Left cardiac atrium (tissue), 4 donors: ENCODE results near the gene GPR153. TPM values are rescaled to one million over a fixed set of nuclear protein-coding genes. Genes with fewer than 3 reads are reported as not detected.

ENCODE experiments used
- ATAC-seq, 2 donors: fragments of 200-7000 bp; cut with Tn5 transposase; one replicate each; pipeline ENCODE4 v1.9.1; 2020; ENCODE audit warnings: mild to moderate bottlenecking in 2 of 2, moderate library complexity in 2 of 2
- DNase-seq: peaks from one replicate; pipeline ENCODE4 v3.0.0-alpha.2; 2020
- intact Hi-C, 2 donors: fragments of 100-400 bp; cut with DNase I; formaldehyde crosslinking; loops; one replicate each; pipeline versions ENCODE4 v1.14.1 to v1.15.1; 2022 to 2023
- total RNA-seq, 2 donors: library from RNA; stranded (reverse); fragmentation: NEBNext Ultra II Directional; extraction: Animal tissue kit (Norgen Biotek cat#: 25700); gene quantifications; one replicate each; pipeline ENCODE4 v1.2.1, GENCODE V29; 2021
- donor health status: DM: no; HTN: yes; CAD: no.
- donor health status: DM: no; HTN: yes; CAD: no; lungs with severe emphysema.
- donor health status: DM: yes; HTN: yes; CAD: no.
- donor health status: Dilated cardiomyopathy.

GPR153 gene
- total RNA-seq, 2 donors from 2014 or later, result 9.7 to 10.5 TPM

DNA sequence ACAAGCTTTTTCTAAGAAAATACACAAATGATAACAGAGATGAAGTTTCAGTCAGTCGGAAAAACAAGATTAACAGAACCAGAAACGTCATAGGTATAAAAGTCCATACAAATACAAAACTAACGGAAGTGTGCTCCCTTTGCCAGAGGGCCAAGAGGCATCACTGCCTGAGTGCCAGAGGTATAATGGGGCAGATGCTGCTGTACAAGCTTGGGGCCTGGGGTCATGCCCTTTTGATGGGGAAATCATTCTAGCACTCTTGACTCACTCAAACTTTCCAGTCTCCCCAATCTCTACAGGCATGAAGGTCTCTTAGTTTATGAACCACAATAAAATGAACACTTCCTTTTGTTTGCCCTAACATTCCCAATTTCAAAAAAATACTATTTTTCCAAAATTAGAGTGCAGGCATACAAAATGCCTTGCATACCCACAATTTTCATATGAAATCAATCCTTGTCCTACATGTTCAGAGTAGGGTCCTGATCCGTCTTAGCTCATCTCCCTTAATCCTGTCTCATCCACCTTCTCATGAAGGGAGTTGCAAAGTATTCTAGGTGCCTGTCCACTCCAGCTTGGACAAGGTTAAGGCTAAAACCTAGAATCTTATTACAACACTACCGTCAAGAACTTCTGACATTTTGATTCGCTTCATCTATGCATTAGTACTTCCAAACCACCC is 63.0 kb downstream of the GPR153 start:
- intact Hi-C loops, result loop anchor here in 1 of 2 donors (5.0 kb wide), 1 partner anchor 39 kb away; the partner anchor contains the start of gene ICMT
- DNase-seq (no peak), ATAC-seq (no peak)

Other genes starting within 250 kb of the GPR153 start
- 10 to 100 TPM; 13.2 to 14.7 TPM for gene KCNAB2, start 215.2 kb downstream of the GPR153 start, total RNA-seq
- under 1 TPM; 0.12 to 0.39 TPM for gene CHD5, start 80.8 kb downstream of the GPR153 start, total RNA-seq
- gene RPL22, start 61.5 kb downstream of the GPR153 start, total RNA-seq, result 100 to 1,000 TPM; 264 to 275 TPM
- 10 to 100 TPM; 35.8 to 38.3 TPM for gene RNF207, start 55.0 kb downstream of the GPR153 start, total RNA-seq
- gene ICMT, start 25.1 kb downstream of the GPR153 start, total RNA-seq, result 10 to 100 TPM; 56.9 to 61.1 TPM
- not detected for gene HES3, start 16.9 kb downstream of the GPR153 start, total RNA-seq
- gene ACOT7, start 132.7 kb upstream of the GPR153 start, total RNA-seq, result 10 to 100 TPM in 1 of 2 donors, 1 to 10 TPM in 1; 9.9 to 12.9 TPM
- gene HES2, start 158.8 kb upstream of the GPR153 start, total RNA-seq, result under 1 TPM in 1 of 2 donors, not detected in 1; 0.37 TPM
- gene ESPN, start 163.7 kb upstream of the GPR153 start, total RNA-seq, result under 1 TPM; 0.42 to 0.44 TPM
- 1 to 10 TPM; 5.5 to 5.9 TPM for gene TNFRSF25, start 205.1 kb upstream of the GPR153 start, total RNA-seq
- gene PLEKHG5, start 230.6 kb upstream of the GPR153 start, total RNA-seq, result 10 to 100 TPM; 10.7 to 11.8 TPM